Measurements from ENCODE around the gene PDE7B.
"Not testable (repeated sequence)": the region's sequence is repeated elsewhere in the genome, so short reads cannot be mapped to it uniquely, and the experiment has no call there.

PDE7B gene

DNA sequence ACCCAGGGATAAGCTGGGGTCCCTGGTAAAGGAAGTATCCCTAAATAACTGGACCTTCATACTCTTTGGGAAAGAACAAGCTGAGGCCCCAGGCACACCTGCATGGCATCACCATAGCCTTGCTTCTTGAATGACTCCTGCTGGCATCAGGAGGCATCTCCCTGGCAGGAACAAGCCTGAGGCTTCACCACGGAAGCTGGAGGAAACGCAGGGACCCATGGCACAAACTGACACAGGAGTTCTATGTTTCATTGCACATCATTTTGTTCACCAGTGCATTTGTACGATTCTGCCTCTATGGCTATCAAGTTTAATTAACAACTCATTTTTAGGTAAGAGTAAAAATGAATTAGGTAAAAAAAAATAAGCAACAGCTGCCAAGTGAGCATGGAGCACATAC lies 619 bp upstream of the PDE7B start:
- no peak for DNase-seq

DNA sequence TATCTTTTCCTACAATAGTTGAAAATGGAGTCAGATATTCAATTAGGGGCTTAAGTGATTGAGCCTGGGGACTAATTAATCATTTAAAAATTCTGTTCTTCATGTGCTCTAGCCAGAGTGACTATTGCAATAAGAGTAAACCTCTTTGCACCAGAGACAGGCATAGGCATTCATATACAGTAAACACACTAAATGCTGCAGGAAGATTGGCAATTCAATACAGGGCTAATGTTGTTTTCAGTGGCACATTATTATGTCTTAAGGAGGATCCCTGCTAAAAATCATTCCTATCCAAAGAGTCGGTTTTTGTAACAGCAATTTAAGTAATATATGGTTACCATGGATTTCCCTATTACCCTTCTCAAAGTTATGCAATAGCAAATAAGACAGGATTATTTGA lies 1.2 kb downstream of the PDE7B start:
- DNase-seq = no peak

DNA sequence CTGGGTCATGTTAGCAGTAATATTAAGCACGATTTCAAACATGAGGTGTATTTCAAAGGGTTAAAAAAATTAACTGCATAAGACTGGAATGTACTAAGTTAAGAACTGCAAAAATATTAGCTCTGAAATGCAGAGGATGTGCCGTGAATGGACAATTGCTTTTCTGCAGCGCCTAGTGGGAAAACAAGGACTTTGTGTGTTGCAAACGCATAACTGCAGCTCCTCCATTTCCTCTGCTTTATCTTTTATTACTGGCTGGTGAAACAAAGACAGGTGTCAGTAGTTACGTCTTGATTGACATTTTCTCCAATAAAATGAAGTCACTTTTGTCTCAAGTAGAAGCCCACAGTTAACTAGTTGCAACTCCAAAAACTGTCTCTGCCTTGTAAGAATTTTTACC lies 1.7 kb downstream of the PDE7B start:
- DNase-seq = no peak

- DNase-seq = no peak
Observed at GRCh38 chr6:135853986-135854385, 2.5 kb downstream of the PDE7B start.

DNA sequence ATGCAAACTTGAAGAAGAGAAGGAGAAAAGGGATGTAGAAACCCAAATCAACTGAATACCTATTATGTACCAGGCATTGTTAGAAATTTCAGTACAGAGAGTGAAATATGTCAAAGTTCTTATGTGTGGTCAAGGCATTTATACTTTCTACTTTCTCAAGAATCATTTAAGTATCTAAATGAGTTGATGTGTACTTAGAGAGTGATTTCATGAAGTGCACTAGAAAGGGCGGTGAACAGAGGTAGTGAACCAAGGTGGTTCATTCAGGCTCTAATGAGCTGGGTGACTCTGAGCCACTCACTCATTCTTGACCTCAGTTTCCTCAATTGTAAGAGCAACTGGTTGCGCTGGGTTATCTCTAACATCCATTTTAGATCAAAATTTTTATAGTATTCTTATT lies 3.3 kb downstream of the PDE7B start:
- no peak for DNase-seq

DNA sequence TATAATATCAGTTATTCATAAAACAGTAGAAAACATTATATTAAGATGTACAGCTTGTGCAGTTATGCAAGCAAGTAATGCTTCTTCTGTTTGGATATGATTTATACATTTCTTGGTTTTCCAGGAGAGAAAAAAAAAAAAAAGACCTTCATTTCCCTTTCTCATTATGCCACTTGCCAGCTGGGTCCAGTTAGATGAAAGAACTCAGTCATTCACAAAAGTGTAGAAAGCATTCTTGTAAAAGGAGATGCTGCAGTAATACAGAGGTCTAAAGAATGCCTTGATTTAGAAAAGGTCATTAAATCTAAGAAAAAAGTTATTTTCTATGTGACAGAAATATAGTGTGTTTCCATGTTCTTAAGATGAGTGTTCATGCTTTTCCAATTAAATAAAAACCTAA lies 7.4 kb downstream of the PDE7B start:
- DNase-seq = no peak

DNA sequence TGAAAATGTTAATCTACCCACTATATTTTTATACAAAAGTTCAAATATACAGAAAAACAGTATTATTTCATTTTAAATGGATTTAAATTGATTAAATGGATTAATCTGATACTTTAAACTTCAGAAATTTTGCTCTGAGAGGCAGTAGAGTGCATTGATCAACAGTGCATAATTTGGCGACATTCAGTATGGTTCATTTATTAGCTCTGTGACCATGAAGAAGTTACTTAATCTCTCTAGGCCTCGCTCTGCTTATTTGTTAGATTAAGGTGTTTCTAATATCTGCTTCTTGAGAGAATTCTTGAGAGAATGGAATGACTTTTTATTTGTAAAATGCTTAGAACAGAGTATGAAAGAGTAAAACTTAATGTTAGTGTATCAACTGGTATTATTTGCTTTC lies 8.9 kb downstream of the PDE7B start:
- DNase-seq = no peak

DNA sequence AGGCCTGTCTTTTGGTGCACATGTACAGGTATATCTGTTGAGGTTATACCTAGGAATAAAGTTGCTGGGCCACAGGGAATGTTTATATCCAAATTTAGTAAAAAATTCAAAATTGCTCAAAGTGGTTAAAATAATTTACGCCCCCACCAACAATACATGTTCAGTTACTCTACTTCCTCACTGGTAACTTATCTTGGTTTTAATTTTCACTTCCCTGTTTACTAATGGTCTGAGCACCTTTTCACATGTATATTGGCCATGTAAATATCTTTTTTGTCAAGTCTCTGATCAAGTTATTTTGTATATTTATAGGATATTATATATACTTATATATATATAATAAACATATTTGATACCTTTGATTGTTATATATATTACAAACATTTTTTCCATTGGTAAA lies 9.7 kb downstream of the PDE7B start:
- DNase-seq = no peak

GRCh38 chr6:135864929-135865328 lies 13.4 kb downstream of the PDE7B start:
- DNase-seq = not testable (repeated sequence)

DNA sequence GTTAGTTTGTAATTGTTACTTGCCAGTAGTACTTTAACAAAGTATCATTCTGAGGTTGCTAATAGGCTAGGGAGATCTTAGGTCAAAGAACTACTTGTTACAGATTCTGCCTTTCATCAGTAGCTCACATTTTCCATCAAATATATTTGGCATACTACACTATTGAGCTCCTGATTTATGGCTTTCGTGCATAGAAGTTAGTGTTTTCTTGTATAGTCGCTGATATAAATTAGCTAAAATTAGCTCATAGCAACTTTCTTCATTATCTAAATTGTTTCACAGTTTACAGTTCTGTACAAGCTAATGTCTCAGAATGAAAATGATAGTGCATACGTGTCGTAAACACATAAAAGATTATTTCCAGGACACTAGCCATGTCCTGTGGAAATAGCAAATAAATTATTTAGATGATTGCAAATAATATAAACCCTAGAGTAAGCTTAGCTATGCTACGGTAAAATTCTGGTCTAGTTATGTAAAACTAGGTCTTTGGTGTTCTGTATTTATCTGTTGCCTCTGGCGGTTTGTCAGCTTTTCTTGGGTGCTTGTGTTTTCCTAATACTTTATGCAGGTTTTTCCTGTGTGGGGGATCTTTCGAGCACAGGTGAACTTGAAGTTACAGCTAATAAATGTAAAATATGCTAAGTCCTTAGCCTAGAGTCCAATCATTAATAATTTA lies 15.1 kb downstream of the PDE7B start:
- no peak for DNase-seq

DNA sequence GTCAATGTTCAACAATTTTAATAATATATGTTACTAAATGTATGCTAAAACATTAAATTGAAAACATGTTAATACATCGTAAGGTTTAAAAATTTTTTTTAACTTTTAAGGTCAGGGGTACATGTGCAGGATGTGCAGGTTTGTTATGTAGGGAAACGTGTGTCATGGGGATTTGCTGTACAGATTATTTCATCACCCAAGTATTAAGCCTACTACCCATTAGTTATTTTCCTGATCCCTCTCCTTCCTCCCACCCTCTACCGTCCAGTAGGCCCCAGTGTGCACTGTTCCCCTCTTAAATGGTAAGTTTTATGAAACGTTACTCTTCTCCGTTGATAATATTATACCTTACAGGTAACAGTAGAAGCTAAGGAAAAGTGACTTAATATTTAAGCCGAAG lies 15.8 kb downstream of the PDE7B start:
- DNase-seq = no peak

- no peak for DNase-seq
Observed at GRCh38 chr6:135869857-135870256, 18.4 kb downstream of the PDE7B start.

DNA sequence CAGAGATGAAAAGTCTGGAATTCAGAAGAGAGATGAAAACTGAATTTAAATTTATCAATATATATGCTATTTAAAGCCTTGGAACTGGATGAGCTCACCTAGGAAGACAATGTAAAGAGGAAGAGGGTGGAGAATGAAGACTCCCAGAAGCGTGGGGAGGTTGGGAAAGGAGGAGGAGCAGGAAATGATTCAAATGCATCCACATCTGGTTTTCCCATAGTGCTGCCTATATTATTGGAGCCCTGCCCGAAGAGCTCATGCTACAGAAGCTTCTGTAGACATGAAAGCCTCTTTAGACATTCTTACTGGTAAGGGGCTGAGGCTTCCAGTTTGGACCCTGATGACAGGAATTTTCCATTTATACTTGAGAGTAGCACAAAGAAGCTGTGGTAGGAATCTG lies 19.2 kb downstream of the PDE7B start:
- DNase-seq = no peak

- no peak for DNase-seq
Observed at GRCh38 chr6:135871296-135871695, 19.8 kb downstream of the PDE7B start.

DNA sequence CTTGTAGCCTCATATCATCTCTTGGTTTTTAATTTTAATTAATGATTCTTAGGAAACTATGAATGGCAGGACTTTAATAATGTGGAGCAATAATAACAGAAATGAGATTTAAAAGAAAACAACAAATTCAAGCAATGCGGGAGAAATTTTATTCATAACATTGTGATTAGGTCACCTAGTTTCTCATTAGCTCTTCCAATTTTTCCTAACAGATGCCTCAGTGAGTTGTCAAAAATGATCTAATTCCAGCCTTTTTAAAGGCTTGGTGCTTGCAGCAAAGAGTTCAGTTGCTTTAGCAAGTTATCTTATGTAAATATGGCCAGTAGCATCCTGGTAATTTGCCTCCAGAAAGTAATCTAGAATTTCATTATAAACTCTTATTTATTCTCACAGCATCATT lies 20.4 kb downstream of the PDE7B start:
- no peak for DNase-seq

- no peak for DNase-seq
Observed at GRCh38 chr6:135875446-135875845, 23.9 kb downstream of the PDE7B start.

- DNase-seq = no peak
Observed at GRCh38 chr6:135876058-135876457, 24.6 kb downstream of the PDE7B start.

DNA sequence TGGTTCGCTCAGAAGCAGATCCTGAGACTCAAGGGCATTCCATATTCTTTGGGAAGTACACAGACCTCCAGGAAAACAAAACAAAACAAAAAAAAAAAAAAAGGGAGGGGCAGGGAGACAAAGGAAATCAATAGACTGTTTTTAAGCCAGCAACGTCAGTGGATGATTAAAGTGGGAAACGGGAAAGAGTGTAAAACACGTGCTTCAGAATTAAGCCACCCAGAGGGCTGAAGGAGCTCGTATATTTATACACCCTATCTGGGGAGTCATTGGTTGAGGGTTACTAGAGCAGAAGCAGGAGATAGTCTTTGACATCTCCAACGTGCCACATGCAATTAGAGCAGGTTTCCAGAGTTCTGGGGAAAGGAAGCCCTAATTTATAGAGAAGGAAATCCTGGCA lies 26.2 kb downstream of the PDE7B start:
- DNase-seq = no peak

GRCh38 chr6:135880066-135880972 lies 28.8 kb downstream of the PDE7B start:
- DNase-seq = no peak

GRCh38 chr6:135883045-135883444 lies 31.5 kb downstream of the PDE7B start:
- no peak for DNase-seq

GRCh38 chr6:135883536-135883935 lies 32.0 kb downstream of the PDE7B start:
- no peak for DNase-seq

- no peak for DNase-seq
Observed at GRCh38 chr6:135884136-135884535, 32.6 kb downstream of the PDE7B start.

DNA sequence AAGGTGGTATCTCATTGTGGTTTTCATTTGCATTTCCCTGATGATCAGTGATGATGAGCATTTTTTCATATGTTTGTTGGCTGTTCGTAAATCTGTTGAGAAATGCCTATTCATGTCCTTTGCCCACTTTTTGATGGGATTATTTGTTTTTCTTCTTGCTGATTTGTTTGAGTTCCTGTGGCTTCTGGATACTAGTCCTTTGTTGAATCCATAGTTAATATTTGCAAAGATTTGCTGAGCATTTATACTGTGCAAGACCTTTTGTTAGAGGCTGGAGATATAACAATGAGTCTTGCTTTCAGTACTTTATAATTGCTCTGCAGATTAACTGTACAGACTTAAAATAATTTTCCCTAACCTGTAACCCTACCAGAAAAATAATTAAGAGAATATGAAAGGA lies 35.6 kb downstream of the PDE7B start:
- no peak for DNase-seq

GRCh38 chr6:135888818-135889217 lies 37.3 kb downstream of the PDE7B start:
- DNase-seq = no peak

GRCh38 chr6:135890876-135891275 lies 39.4 kb downstream of the PDE7B start:
- no peak for DNase-seq

Data from SHP77 treated with DMSO at 0.1 percent for 48 hours (cell line).